Glomerular visceral epithelial cell (primary cell): ENCODE data around the gene DIS3.
A peak's percentile ranks its signal among the peaks of the same experiment; 100 is the strongest.
"Not testable (repeated sequence)": the region's sequence is repeated elsewhere in the genome, so short reads cannot be mapped to it uniquely, and the experiment has no call there.

Experiments
- DNase-seq: peaks from one replicate; pipeline ENCODE4 v3.0.0-alpha.2; 2016; ENCODE audit errors: extremely low spot score

DIS3 gene

GRCh38 chr13:72740015-72740414 lies 41.7 kb downstream of the DIS3 start:
- no peak for DNase-seq

- no peak for DNase-seq
These were observed 44.7 kb downstream of the DIS3 start for GRCh38 chr13:72737033-72737432.

GRCh38 chr13:72728290-72728605 lies 53.5 kb downstream of the DIS3 start:
- no peak for DNase-seq

- peak; percentile 98 for DNase-seq
These were observed 54.0 kb downstream of the DIS3 start, which contains the start of the genes BORA and MZT1 for GRCh38 chr13:72727417-72728289. TSS of gene BORA (plus strand) at chr13:72727923. CDS start at chr13:72728941, 1,018 bp downstream. TSS of gene MZT1 (minus strand) at chr13:72727629. CDS start at chr13:72727602, 27 bp downstream.

GRCh38 chr13:72726726-72727416 lies 54.8 kb downstream of the DIS3 start:
- peak; percentile 27 for DNase-seq

GRCh38 chr13:72726185-72726584 lies 55.5 kb downstream of the DIS3 start:
- not testable (repeated sequence) for DNase-seq

- peak; percentile 33 for DNase-seq
These were observed 64.9 kb downstream of the DIS3 start for GRCh38 chr13:72716776-72717175.
